HG02885 (cell line): ENCODE data around the gene EZH1.
"Not testable (repeated sequence)": the region's sequence is repeated elsewhere in the genome, so short reads cannot be mapped to it uniquely, and the experiment has no call there.

Experiments
- ATAC-seq: cut with Tn5 transposase; IDR thresholded peaks from one replicate; pipeline ENCODE4 v1.9.1; 2021; ENCODE audit warnings: mild to moderate bottlenecking; ENCODE audit not compliant: unreplicated experiment, poor library complexity

EZH1 gene

GRCh38 chr17:42673266-42673884 is 71.5 kb downstream of the EZH1 start:
- no peak for ATAC-seq

GRCh38 chr17:42672038-42672437 is 72.8 kb downstream of the EZH1 start:
- ATAC-seq, result no peak

DNA sequence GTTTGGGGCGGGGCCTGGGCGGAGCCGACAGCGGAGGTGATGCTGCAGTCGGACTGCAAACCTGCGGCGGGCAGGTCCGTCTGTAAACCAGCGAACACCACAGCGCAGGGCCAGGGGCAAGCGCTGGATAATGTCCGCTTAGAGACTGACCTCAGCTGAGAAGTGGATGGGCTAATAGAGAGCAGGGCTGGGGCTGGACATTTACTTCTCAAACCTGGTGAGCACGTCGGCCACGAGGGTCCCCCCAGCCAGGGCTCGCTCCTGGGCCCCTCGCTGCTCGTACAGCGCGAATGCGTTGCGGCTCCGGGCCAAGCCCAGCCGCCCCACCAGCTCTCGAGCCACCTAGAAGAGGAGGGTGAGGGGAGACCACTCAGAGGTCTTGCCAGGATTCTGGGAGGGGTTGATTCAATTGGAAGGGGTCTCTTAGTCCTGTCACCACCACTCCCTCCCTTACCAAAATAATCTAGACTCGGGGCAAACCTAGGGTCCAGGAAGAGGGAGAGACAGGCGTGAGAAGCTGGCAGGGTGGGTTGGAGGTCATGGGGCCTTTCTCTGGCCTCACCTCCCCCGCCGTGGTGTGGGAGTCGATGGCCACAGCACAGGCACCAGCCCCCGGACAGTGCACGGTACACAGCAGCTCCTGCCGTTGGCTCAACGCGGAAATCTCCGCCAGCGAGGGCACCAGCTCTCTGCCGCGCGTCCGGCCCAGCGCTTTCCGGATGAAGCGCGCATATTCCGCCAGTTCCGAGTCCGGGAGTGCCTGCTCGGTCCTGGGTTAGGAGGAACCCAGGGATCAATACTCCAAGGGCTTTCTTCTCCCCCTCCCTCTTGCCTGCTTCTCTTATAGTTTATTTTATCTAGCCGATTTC is 73.8 kb downstream of the EZH1 start:
- ATAC-seq, result no peak

- no peak for ATAC-seq
Measured at GRCh38 chr17:42669977-42670788, 74.7 kb downstream of the EZH1 start.

DNA sequence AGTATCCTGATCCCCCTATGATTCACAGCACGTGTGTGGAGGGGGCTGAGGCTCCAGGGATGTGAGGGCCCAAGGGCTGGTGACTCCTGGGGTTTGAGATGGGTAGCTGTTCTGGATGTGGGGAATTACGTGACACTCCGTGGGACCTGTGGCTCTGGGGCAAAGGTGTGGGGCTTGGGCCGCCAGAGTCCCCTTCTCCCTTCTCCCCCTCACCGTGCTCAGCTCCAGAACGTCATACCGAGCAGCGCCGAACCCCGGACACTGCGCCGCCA is 75.2 kb downstream of the EZH1 start:
- ATAC-seq, result no peak

DNA sequence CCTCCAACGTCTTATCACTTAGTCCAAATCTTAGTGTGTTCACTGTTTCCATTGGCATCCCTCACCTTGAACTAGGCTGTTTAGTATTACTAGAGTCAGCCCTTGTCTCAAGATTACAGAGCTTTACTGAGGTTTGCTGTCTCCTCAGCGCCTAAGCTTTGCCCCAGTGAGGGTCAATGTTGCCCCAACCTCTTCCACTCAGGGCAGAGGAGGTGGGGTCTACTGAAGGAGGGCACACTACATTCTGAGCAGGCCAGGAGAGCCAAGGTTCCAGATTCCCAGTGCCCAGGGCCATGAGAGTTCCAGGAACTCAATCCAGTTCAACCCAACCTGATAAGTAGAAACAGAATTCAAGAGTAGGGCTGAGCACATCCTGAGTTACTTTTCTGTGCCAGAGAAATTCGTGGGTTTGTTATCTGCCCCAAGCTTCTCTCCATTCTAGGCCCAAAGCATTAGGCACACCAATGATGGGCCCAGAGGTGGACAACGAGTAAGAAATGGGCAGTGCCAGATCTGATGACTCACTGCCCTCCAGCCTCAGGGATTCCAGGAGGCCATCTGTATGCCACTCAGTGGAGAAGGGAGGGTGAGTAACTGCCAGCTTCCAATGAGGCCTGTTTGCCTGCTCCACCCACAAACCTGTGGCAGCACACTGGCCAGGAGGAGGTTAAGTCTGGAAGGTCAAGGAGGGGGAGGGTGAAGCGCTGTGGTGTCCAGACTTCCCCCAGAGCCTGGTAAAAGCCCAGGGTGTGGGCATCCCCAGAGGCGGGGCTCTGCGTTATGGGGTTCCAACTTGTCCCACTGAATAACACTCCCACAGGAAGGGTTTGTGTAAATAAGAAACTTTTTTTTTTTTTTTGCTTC is 77.5 kb downstream of the EZH1 start:
- no peak for ATAC-seq

- ATAC-seq, result not testable (repeated sequence)
Measured at GRCh38 chr17:42666126-42666525, 78.7 kb downstream of the EZH1 start.

DNA sequence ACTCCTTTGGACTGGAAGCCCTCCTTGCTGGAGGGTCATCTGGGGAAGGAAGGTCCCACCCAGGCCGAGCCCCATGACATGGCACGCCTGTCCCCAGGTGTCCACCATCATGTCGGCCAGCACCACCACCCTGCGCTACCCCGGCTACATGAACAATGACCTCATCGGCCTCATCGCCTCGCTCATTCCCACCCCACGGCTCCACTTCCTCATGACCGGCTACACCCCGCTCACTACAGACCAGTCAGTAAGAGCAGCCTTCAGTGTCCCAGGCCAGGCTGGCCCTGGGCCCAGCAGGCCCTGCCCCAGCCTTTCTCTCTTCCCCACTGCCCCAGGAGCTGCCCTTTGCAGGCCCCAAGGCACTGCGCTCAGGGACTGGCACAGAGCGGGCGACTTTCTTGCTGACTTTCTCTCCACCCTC is 79.2 kb downstream of the EZH1 start:
- no peak for ATAC-seq

DNA sequence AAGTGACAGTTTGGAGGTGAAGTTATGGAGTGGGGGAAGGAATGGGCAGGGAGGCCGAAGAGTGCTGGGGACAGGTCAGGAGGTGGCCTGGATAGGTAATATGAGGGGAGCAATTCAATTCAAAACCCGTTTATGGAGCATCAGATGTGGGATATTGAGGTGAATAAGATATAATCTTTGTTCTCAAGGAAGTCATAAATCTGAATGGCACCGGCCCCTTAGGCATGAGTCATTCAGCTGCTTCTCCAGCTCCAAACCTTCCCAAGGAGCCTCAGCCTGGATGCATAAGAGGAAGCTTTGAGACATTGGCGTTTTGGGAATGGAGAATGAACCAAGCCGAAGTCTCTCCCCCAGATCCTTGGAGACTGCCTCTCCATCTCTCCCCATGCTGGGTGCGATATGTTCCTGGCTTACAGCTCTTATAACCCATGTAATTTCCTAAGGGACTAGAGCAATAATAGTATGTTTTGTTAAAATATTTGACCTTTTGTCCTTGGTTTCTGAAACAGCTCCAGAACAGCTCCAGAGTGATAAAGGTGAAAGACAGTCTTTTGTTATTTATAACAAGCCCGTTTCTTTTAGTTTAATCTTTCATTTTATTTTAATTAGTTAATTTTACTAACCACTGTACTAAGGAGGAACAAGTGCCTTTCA is 84.0 kb downstream of the EZH1 start:
- no peak for ATAC-seq

DNA sequence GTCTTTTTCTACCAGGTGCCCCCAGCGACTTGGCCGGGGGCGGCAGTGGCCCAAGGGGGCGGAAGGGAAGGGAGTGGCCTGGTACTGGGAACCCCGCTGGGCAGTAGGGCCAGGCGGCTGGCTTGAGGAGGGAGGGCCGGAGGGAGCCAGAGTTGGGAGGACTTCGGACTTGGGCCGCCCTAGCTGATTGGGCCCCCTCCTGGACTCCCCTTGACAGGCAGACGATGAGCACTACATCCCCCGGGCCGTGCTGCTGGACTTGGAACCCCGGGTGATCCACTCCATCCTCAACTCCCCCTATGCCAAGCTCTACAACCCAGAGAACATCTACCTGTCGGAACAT is 84.9 kb downstream of the EZH1 start:
- ATAC-seq, result not testable (repeated sequence)

DNA sequence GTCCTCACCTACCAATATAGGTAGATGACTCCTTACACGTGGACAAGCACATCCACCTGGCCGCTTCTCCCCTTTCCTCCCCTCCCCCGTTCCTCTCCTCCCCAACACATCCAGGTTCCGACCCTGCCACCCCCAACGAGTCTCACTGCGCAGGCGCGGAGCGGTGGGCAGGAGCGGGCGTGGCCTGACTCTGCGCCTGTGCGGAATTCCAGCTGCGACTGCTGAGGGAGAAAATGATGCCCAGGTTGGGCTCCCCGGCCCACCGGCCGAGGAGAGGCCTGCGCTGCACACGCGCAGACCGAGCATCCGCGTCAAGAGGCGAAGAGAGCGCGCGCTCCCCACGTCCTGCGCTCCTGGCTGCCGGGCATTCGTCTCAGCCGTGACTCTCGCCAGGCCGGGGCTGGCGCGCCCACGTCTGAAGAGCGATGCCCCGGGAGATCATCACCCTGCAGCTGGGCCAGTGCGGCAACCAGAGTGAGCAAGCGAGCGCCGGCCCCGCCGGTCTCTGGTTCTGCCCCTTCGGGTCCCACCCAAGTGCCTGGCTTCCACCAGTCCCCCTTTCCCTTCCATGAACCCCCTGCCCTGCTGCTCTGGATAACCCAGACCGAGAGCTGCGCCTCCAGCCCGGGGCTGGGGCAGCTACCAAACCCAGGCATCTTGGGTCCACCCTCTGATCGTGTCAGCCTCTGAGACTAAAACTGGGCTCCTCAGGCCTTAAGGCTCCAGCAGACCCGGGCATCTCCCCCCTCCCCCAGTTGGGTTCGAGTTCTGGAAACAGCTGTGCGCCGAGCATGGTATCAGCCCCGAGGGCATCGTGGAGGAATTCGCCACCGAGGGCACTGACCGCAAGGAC is 85.5 kb downstream of the EZH1 start, which contains the start of gene TUBG2:
TUBG2 (plus strand) TSS at position 206 of the 853 bp plus-strand sequence; CDS start at position 426, 220 bp downstream.
- ATAC-seq, result peak; percentile 71

DNA sequence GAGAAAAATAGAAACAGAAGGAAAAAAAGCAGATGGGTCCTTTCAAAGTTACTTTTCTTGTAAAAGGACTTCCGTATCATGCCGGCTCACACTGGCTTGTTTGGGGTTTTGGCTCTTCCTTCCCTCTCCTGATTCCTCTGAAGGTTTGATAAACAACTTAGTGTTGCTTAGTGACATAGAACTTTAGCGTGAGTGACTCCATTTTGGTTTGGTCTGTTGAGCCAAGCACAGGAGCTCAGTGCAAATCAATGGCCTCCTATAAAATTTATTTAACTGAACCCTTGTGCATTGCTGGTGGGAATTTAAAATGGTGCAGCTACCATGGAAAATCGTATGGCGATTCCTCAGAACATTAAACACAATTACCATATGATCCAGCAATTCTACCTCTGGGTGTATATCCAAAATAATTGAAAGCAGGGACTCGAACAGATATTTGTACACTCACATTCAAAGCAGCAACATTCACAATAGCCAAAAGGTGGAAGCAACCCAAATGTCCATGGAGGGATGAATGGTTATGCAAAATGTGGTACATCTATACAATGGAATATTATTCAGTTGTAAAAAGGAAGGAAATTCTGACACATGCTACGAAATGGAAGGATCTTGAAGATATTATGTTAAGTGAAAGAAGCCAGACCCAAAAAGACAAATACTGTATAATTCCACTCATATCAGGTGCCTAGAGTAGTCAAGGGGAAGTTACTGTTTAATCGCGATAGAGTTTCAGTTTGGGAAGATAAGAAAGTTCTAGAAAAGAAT is 86.8 kb downstream of the EZH1 start:
- no peak for ATAC-seq

GRCh38 chr17:42655528-42655927 is 89.3 kb downstream of the EZH1 start:
- ATAC-seq, result no peak

DNA sequence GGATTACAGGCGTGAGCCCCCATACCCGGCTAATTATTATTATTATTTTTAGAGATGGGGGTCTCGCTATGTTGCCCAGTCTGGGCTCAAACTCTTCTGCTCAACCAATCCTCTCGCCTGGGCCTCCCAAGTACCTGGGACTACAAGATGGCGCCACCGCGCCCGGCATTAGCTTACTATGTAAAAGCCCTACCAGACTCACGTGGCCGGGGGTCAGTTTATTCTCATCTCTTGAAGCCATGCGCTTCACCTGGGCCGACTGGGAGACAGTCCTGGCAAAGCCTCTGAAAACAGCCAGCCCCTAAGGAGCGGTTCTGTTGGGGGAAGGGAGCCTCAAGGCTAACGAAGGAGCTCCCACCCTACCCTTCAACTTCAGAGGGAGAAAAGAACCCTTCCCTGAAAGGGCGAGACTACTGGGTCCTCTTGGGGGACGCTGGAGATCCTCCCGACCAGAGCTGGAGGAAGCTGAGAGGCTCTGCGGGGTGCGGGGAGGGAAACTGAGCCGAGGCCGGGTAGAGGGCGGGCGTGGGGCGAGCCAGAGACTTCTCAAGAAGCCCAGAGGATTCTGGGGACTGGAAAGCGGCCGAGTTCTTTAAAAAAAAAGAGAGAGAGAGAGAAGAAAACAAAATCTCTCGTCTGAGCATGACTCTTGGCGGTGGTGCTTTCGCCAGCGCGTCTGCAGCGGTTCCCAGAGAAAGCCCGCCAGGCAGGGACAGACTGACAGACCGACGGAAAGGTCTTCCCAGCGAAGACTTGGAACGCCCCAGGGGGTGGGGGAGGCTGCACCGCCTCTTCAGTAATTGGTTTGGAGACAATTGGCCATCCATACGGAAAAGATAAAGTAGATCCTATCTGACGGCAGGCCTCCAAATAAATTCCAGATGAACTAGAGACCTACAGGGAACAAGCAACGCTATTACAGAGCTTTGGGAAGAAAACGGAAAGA is 91.4 kb downstream of the EZH1 start:
- no peak for ATAC-seq

DNA sequence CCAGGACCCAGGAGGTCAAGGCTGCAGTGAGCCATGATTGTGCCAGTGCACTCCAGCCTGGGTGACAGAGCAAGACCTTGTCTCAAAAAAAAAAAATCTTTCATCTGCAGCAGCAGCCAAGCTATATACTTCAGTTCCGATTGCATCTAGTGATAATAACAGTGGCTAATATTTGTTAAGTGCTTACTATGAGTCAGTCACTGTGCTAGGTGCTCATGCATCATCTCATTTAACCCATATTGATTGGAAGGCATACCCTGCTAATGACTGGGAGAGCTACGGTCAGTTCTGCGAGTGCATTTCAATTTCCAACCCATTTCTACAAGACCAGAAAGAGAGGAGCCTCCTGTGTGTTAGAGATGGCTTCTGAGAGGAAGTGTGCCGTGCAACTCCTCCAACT is 93.4 kb downstream of the EZH1 start:
- ATAC-seq, result no peak
